T-helper 17 cell (primary cell): Measurements from ENCODE around the gene TTC21A. TPM values are rescaled to one million over a fixed set of nuclear protein-coding genes. Genes with fewer than 3 reads are reported as not detected.
"Not testable (repeated sequence)": the region's sequence is repeated elsewhere in the genome, so short reads cannot be mapped to it uniquely, and the experiment has no call there.

Source experiments
- ATAC-seq: fragments of 150-1000 bp; cut with Tn5 transposase; 2 replicates; pipeline ENCODE4 v1.10.0; 2021; ENCODE audit warnings: mild to moderate bottlenecking, moderate library complexity
- DNase-seq, 3 donors: peaks; one replicate each; pipeline versions ENCODE4 v3.0.0 to v3.0.0-alpha.2; 2020 to 2021
- H3K9me3 ChIP-seq: one replicate; pipeline ENCODE4 v1.7.0; 2013; ENCODE audit warnings: low read length, mild to moderate bottlenecking; ENCODE audit not compliant: control insufficient read depth, poor library complexity, severe bottlenecking
- H3K27ac Mint-ChIP-seq: one replicate; pipeline ENCODE4 v1.8.0; 2022; ENCODE audit warnings: mild to moderate bottlenecking, moderate library complexity, mixed read lengths
- H3K27me3 Mint-ChIP-seq: one replicate; pipeline ENCODE4 v1.8.0; 2022; ENCODE audit warnings: mixed read lengths
- H3K36me3 Mint-ChIP-seq: one replicate; pipeline ENCODE4 v1.8.0; 2022; ENCODE audit warnings: low read depth, mixed read lengths
- H3K4me1 Mint-ChIP-seq: one replicate; pipeline ENCODE4 v1.8.0; 2022; ENCODE audit warnings: mild to moderate bottlenecking, mixed read lengths
- H3K4me3 Mint-ChIP-seq: one replicate; pipeline ENCODE4 v1.8.0; 2022; ENCODE audit warnings: mild to moderate bottlenecking, moderate library complexity, mixed read lengths
- total RNA-seq, 4 donors: library from RNA in 2 of 4; stranded (reverse) in 2 of 4; gene quantifications; one replicate each; pipeline ENCODE4 v1.2.3 and lab custom pipeline; 2022 to 2026

The TTC21A gene
- total RNA-seq, 2 donors from 2014 or later = 3.5 to 12.3 TPM

DNA sequence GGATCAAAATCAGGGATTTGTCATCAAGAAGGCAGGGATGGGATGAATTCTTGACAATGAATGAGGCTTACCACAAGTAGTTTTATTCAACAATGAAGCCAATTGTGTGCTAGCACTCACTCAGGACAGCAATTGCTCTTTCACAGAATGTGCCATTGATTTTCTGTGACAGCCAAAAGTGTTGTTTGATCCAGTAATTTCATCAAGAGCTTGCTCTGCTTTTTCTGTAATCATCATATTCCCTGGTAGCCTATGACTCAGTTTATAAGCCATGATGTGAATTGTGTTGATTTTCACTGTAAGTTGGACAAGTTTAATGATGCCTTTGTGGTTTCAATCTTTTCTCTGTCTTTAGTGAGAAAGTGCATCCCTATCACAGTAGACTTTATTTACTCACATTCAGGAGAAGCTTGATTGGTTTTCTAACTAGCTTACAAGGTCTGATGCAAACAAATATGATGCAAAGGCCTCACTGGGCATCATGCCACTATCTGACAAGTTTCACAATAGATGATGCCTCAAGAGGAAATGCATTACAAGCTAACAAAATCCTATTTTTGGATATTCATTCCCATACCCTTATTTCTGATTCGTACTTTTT lies 59.6 kb downstream of the TTC21A start:
- ATAC-seq (no peak), DNase-seq (no peak)
- Mint-ChIP-seq H3K27me3 (no peaks in the 10 kb centered on the region), H3K27ac (no peak overlapping the region), H3K36me3 (peaks cover 4% of the 10 kb centered on the region), H3K4me1 (peaks cover 4% of the 10 kb centered on the region), H3K4me3 (no peak overlapping the region)
- H3K9me3 ChIP-seq = no peaks in the 10 kb centered on the region

DNA sequence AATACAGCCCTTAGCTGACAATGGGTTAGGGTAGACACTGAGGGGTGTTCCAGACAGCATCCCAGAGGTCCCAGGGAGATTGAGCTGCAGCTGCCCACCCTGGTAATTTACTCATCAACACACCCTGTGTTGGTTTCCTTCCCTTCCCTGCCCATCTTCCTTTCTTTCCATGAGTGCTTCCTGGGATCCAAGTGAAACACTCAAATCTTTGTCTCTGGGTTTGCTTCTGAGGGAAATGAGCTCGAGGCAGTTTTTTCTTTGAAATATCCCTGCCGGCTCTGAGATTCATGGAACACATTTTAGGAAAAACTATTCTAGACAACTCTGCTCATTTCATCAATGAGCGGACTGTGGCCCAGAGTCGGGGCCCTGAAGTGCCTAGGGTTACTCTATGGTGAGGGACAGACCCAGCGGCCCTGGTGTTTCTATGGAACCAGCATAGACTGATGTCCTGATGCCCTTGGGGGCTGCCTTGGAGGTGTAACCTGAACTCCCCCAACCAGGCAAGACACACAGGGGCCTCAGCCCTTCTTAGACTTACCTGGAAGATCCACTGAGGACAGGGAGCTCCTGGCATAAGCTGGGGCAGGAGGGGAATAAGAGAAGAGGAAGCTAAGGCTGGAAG lies 60.8 kb downstream of the TTC21A start:
- no peaks in the 10 kb centered on the region for H3K27me3 Mint-ChIP-seq
- no peaks in the 10 kb centered on the region for H3K9me3 ChIP-seq
- no peak for DNase-seq
- H3K36me3 Mint-ChIP-seq = peaks cover 4% of the 10 kb centered on the region
- ATAC-seq = no peak
- H3K27ac Mint-ChIP-seq = no peak overlapping the region
- H3K4me1 Mint-ChIP-seq = peaks cover 4% of the 10 kb centered on the region
- no peak overlapping the region for H3K4me3 Mint-ChIP-seq

DNA sequence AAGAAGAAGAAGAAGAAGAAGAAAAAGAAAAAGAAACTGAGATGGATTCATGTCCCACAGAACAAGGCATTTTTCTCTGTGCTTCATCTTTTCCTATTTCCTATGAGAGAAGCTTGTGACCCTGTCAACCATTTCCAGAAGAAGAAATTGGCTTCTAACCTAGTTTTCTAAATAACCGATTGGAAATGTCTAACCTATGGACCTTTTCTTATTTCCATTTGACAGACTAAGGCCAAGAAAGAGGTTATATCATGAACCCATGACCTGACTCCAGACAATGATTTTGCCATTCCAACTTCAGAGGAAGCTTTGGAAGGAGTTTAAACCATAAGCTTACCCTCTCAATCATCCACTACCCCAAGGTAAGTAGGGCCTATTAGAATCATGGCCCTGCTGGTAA lies 62.2 kb downstream of the TTC21A start:
- Mint-ChIP-seq H3K27me3 (no peaks in the 10 kb centered on the region), H3K27ac (no peak overlapping the region), H3K36me3 (no peaks in the 10 kb centered on the region)

DNA sequence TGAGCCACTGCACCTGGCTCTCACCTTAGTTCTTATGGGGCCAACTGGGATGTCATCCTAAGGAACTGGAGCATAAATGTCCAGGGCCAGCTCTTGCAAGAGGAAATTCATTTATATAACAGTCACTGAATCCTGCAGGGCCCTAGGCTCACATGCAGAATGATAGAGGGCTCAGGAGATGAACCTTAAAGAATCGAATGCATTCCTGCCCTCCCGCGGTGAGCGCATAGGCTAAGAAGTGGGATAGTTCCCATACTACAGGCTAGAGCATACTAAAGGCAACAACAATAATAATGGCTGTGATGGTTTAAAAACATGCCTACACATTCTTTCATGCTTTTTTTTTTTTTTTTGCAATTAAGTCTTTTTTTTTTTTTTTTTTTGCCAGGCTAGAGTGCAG lies 63.0 kb downstream of the TTC21A start:
- no peak overlapping the region for H3K4me3 Mint-ChIP-seq
- no peaks in the 10 kb centered on the region for H3K36me3 Mint-ChIP-seq
- H3K4me1 Mint-ChIP-seq = no peaks in the 10 kb centered on the region
- H3K9me3 ChIP-seq = no peaks in the 10 kb centered on the region
- DNase-seq = no peak
- H3K27me3 Mint-ChIP-seq = no peaks in the 10 kb centered on the region
- no peak for ATAC-seq
- no peak overlapping the region for H3K27ac Mint-ChIP-seq

More for the DNA sequence above, 62.2 kb downstream of the TTC21A start:
- Mint-ChIP-seq H3K4me1 (peaks cover 4% of the 10 kb centered on the region), H3K4me3 (no peak overlapping the region)
- no peak for ATAC-seq
- no peak for DNase-seq
- no peaks in the 10 kb centered on the region for H3K9me3 ChIP-seq

DNA sequence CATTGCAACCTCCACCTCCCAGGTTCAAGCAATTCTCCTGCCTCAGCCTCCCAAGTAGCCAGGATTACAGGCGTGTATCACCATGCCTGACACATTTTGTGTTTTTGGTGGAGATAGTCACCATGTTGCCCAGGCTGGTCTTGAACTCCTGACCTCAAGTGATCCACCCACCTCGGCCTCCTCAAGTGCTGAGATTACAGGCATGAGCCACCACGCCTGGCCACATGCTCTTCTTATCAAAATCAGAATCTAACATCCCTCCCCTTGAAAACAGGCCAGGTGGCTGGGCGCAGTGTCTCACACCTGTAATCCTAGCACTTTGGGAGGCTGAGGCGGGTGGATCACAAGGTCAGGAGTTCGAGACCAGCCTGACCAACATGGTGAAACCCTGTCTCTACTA lies 63.4 kb downstream of the TTC21A start:
- not testable (repeated sequence) for H3K4me1 Mint-ChIP-seq, H3K36me3 Mint-ChIP-seq, H3K9me3 ChIP-seq, H3K27me3 Mint-ChIP-seq, DNase-seq, ATAC-seq, H3K4me3 Mint-ChIP-seq, H3K27ac Mint-ChIP-seq

DNA sequence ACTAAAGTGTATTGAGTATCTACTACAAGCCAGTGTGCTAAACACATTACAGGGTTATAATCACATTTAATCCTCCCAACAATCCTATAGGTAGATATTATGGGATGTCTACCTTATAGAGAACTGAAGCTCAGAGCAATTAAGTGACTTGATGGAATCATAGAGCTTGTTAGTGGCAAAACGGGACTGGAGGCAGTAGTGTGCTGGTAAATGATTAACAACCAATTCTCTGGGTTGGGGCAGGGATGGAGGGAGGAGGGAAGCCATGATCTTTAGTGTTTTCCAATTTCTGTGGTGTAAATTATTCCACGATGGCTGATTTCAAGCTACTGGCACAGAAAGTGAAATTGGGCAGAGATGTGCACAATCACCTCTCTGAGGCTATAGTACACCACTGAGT lies 64.4 kb downstream of the TTC21A start:
- Mint-ChIP-seq H3K36me3 (no peaks in the 10 kb centered on the region), H3K4me3 (no peak overlapping the region), H3K4me1 (peaks cover 3% of the 10 kb centered on the region), H3K27ac (no peak overlapping the region), H3K27me3 (no peaks in the 10 kb centered on the region)
- no peaks in the 10 kb centered on the region for H3K9me3 ChIP-seq
- ATAC-seq = no peak
- no peak for DNase-seq

DNA sequence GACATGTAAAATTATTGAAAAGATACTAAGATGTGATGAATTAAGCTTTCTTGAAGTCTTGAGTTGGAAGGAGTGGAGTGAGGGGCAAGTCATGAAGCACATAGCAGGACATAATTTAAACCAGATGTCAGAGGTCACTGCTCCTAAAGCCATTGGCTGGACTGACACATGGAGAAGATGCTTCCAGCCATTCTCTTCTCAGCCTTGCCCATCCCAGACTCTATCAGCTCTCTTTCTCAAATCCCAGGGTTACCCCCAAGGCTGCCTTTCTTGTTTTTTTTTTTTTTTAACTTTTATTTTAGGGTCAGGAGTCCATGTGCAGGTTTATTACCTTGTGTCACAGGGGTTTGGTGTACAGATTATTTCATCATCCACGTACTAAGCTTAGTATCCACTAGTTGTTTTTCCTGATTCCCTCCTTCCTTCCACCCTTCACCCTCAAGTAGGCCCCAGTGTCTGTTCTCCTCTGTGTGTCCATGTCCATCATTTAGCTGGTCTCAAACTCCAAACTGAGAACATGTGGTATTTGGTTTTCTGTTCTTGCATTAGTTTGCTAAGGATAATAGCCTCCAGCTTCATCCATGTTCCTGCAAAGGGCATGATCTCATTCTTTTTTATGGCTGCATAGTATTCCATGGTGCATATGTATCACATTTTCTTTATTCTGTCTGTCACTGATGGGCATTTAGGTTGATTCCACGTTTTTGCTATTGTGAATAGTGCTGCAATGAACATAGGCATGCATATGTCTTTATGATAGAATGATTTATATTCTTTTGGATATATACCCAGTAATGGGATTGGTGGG lies 66.0 kb downstream of the TTC21A start:
- DNase-seq (no peak), ATAC-seq (no peak)
- H3K4me1 Mint-ChIP-seq = peaks cover 8% of the 10 kb centered on the region
- no peak overlapping the region for H3K27ac Mint-ChIP-seq
- peak overlapping the region; percentile 31 for H3K4me3 Mint-ChIP-seq
- H3K27me3 Mint-ChIP-seq = no peaks in the 10 kb centered on the region
- no peaks in the 10 kb centered on the region for H3K9me3 ChIP-seq
- H3K36me3 Mint-ChIP-seq = no peaks in the 10 kb centered on the region

DNA sequence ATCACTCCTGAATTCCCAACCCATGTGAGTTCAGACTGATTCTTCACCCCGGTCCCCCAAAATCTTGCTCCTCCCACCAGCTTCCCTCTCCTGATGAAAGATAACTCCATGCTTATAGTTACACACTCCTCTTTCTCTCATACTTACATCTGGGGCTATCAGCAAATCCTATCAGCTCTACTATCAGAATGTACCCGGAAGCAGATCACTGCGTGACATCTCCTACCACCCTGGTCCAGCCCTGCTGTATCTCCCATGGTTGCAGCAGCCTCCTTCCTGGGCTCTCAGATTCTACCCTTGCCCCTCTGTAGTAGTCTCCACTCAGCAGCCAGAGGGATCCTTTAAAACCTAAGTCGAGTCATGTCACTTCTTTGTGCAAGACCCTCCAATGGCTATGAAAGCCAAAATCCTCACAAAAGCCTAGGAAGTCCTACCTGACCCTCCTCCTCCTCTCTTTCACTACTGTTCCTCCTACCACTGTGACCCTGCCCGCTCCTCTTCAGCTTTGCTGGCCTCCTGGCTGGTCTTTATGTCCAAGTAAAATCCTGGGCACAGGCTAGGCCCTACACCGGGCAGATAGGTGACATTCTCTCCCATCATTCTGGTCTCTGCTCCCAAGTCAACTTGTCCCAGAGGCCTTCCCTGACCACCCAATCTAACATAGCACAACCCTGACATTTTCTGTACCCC lies 68.7 kb downstream of the TTC21A start:
- peaks cover 31% of the 10 kb centered on the region for H3K4me1 Mint-ChIP-seq
- H3K27me3 Mint-ChIP-seq = no peaks in the 10 kb centered on the region
- H3K36me3 Mint-ChIP-seq = no peaks in the 10 kb centered on the region
- DNase-seq = no peak
- peak overlapping the region; percentile 95 for H3K27ac Mint-ChIP-seq
- H3K4me3 Mint-ChIP-seq = no peak overlapping the region
- ATAC-seq = no peak
- no peaks in the 10 kb centered on the region for H3K9me3 ChIP-seq

DNA sequence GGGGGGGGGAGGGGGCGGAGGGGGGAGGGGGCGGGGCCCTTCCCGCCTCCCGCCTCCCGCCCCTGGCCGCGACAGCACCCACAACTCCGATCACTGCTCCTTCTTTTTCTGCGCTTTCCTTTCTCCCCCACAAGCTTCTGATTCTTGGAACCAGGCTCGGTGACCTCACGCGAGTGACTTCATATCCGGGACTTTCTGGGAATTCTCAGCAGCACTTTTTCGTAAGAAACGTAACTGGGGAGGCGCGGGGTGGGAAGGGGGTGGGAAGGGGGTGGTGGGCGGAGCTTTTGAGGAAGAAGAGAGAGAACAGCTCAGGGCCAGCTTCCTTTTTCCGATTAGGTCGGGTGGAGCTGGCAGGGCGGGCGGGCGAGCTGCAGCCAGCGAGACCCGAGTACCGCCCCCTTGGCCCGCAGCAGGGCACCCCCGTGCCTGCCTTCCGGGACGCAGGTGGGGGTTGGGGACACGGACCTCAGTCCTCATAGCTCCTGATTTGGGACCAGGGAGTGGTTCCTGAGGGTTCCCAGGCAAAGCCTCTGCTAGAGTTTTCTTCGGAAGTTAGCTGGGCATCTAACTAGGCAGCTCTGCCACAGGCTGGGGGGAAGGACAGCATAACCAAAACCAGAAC lies 70.3 kb downstream of the TTC21A start:
- DNase-seq = peak in 2 of 3 donors; percentile 63 to 68
- H3K27ac Mint-ChIP-seq = peak overlapping the region; percentile 95
- H3K4me1 Mint-ChIP-seq = peaks cover 33% of the 10 kb centered on the region
- ATAC-seq = peak; percentile 12
- no peaks in the 10 kb centered on the region for H3K9me3 ChIP-seq
- H3K36me3 Mint-ChIP-seq = no peaks in the 10 kb centered on the region
- no peaks in the 10 kb centered on the region for H3K27me3 Mint-ChIP-seq
- H3K4me3 Mint-ChIP-seq = peak overlapping the region; percentile 83

DNA sequence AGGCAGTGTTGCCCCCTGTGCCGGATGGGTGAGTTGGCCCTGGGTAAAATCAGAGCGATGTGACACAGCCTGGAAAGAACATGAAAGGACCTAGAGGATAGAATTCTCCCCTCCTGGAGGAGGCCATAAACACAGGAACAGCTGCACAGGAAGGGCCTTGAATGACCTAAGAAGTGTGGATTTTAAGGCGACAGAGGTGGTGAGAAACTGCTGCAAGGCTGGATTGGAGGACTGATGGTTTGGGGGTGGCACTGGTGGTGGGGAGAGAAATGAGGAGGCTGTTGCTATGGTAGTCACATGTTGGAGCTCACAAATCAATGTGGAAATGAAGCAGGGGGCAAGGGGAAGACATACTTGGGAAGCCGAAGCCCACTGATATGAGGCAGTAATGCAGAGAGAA lies 71.1 kb downstream of the TTC21A start:
- Mint-ChIP-seq H3K27me3 (no peaks in the 10 kb centered on the region), H3K36me3 (no peaks in the 10 kb centered on the region), H3K27ac (peak overlapping the region; percentile 95), H3K4me3 (peak overlapping the region; percentile 92), H3K4me1 (peaks cover 33% of the 10 kb centered on the region)
- DNase-seq = no peak
- no peaks in the 10 kb centered on the region for H3K9me3 ChIP-seq
- ATAC-seq = no peak

DNA sequence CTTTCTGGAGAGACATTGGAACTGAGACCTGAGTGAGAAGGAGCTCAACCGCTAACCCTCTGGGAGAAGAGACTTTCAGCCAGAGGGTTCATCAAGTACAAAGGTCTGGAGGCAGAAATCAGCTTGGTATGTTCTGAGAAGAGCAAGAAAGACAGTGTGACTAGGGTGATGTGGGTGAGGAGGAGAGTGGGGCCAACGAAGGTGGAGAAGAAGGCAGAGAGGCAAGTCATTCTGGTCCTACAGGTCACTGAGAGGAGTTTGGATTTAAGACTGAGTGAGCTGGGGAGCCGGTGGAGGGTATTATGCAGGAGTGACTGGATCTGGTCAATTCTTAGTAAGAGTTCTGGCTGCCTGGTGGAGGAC lies 72.7 kb downstream of the TTC21A start:
- ATAC-seq (no peak), DNase-seq (no peak)
- peaks cover 33% of the 10 kb centered on the region for H3K4me1 Mint-ChIP-seq
- peak overlapping the region; percentile 92 for H3K4me3 Mint-ChIP-seq
- H3K36me3 Mint-ChIP-seq = no peaks in the 10 kb centered on the region
- H3K27ac Mint-ChIP-seq = peak overlapping the region; percentile 95
- no peaks in the 10 kb centered on the region for H3K9me3 ChIP-seq
- no peaks in the 10 kb centered on the region for H3K27me3 Mint-ChIP-seq

DNA sequence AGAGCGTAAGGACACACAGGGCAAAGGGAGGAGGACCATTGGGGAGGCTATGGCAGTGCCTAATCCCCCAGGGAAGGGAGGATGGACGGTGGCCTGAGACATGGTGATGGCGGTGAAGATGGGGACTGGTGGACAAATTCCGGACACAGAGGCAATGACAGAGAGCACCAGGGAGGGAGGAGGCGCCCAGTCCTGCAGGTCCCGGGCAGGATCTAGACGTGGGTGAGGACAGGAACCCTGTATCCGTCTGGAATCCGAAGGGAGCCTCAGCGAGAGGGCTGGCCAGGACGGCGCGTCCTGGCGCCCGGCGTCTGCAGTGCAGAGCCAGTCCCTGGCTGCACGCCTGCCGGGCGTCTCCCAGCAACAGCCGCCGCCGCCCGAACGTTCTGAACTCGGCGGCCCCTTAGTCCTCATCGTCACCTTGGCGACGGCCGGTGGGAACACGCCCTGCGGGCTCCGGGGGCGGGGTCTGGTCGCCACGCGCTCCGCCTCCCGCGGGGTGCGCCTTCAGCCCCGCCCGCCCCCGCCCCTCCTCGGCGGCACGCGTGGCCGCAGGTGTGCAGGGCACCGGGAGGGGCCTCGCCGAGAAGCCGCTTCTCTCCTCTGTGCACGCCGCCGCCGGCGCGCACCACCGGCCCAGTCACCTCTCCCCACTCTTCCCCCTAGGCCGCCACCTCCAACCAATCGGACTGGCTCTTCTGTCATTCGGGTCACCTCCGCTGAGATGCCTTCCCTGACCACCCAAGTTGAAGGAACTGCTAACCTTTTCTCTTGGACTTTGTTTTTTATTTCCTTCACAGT lies 73.3 kb downstream of the TTC21A start:
- Mint-ChIP-seq H3K27me3 (no peaks in the 10 kb centered on the region), H3K36me3 (no peaks in the 10 kb centered on the region), H3K4me3 (peak overlapping the region; percentile 92), H3K27ac (peak overlapping the region; percentile 95), H3K4me1 (peaks cover 33% of the 10 kb centered on the region)
- DNase-seq (peak; percentile 92 to 93 (median 93)), ATAC-seq (peak; percentile 93)
- no peaks in the 10 kb centered on the region for H3K9me3 ChIP-seq
